Activated naive CD8-positive, alpha-beta T cell (primary cell): Measurements from ENCODE around the gene JPH4.
"Not testable (repeated sequence)": the region's sequence is repeated elsewhere in the genome, so short reads cannot be mapped to it uniquely, and the experiment has no call there.

Source experiments
- H3K27ac Mint-ChIP-seq: one replicate; pipeline ENCODE4 v1.8.0; 2021; ENCODE audit warnings: mixed read lengths
- H3K27me3 Mint-ChIP-seq: one replicate; pipeline ENCODE4 v1.8.0; 2021; ENCODE audit warnings: mixed read lengths
- H3K36me3 Mint-ChIP-seq: one replicate; pipeline ENCODE4 v1.8.0; 2021; ENCODE audit warnings: mixed read lengths
- H3K4me1 Mint-ChIP-seq: one replicate; pipeline ENCODE4 v1.8.0; 2021; ENCODE audit warnings: low read depth, mixed read lengths
- H3K4me3 Mint-ChIP-seq: one replicate; pipeline ENCODE4 v1.8.0; 2021; ENCODE audit warnings: mild to moderate bottlenecking, mixed read lengths
- H3K9me3 Mint-ChIP-seq: one replicate; pipeline ENCODE4 v1.8.0; 2021; ENCODE audit warnings: low read depth, mixed read lengths

JPH4 gene

DNA sequence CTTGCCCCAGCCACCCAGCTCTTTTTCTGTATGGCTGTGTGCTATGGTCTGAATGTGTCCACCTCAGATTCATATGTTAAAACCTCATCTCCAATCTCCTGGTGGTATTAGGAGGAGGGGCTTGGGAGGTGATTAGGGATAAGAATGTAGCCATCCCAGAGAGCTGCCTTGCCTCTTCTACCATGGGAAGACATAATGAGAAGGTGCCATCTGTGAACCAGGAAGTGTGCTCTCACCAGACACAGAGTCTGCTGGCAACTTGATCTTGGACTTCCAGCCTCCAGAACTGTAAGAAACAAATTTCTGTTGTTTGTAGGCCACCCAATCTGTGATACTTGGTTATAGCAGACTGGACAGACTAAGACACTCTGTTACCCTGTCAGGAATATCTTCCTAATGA, 22.8 kb upstream of the JPH4 start:
- H3K4me1 Mint-ChIP-seq: peaks cover 6% of the 10 kb centered on the region
- H3K36me3 Mint-ChIP-seq: peaks cover 4% of the 10 kb centered on the region
- H3K27ac Mint-ChIP-seq: no peak overlapping the region
- no peak overlapping the region for H3K4me3 Mint-ChIP-seq
- H3K9me3 Mint-ChIP-seq: no peaks in the 10 kb centered on the region
- no peaks in the 10 kb centered on the region for H3K27me3 Mint-ChIP-seq

DNA sequence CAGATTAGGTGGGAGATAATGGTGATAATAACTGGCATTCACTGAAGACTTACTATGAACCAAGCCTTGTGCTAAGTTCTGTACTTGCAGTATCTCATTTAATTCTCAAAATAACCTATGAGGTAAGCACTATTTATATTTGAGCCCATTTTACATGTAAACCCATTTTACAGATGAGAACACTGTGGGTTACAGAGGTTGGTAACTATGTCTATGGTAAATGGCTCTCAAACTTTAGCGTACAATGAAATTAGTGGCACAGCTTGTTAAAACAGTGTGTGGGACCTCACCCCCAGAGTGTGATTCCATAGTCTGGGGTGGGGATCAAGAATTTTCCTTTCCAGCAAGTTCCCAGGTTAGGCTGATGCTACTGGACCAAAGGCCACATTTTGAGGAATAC, 22.2 kb upstream of the JPH4 start:
- H3K4me3 Mint-ChIP-seq: no peak overlapping the region
- H3K27me3 Mint-ChIP-seq: no peaks in the 10 kb centered on the region
- H3K4me1 Mint-ChIP-seq: peaks cover 3% of the 10 kb centered on the region
- no peaks in the 10 kb centered on the region for H3K9me3 Mint-ChIP-seq
- no peak overlapping the region for H3K27ac Mint-ChIP-seq
- H3K36me3 Mint-ChIP-seq: peaks cover 4% of the 10 kb centered on the region

GRCh38 chr14:23600322-23600707, 21.7 kb upstream of the JPH4 start:
- H3K27me3 Mint-ChIP-seq: no peaks in the 10 kb centered on the region
- no peak overlapping the region for H3K4me3 Mint-ChIP-seq
- H3K27ac Mint-ChIP-seq: no peak overlapping the region
- H3K4me1 Mint-ChIP-seq: no peaks in the 10 kb centered on the region
- H3K36me3 Mint-ChIP-seq: peaks cover 4% of the 10 kb centered on the region
- no peaks in the 10 kb centered on the region for H3K9me3 Mint-ChIP-seq

DNA sequence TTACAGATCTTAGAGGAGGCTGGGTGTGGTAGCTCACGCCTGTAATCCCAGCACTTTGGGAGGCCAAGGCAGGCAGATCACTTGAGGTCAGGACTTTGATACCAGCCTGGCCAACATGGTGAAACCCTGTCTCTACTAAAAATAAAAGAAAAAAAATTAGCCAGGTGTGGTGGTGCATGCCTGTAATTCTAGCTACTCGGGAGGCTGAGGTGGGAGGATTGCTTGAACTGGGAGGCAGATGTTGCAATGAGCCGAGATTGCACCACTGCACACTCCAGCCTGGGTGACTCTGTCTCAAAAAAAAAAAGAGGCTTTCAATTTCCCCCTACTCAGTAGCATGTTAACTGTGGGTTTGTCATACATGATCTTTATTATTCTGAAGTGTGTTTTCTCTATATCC, 15.6 kb upstream of the JPH4 start:
- not testable (repeated sequence) for H3K4me3 Mint-ChIP-seq, H3K27me3 Mint-ChIP-seq, H3K4me1 Mint-ChIP-seq, H3K27ac Mint-ChIP-seq, H3K9me3 Mint-ChIP-seq, H3K36me3 Mint-ChIP-seq

DNA sequence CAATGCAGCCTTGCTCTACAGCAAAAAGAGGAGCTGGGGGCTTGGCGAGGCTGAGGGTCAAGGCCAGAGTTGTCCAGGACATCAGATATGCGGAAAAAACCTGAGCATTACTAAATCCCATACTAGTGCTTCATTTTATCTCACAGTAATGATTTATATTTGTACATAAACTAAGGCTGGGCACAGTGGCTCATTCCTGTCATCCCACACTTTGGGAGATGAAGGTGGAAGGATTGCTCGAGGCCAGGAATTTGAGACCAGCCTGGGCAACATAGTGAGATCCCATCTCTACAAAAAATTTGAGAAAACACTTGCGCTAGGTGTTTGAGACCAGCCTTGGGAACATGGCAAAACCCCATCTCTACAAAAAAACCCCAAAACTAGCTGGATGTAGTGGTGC, 11.6 kb upstream of the JPH4 start:
- Mint-ChIP-seq H3K4me3 (no peak overlapping the region), H3K36me3 (no peaks in the 10 kb centered on the region), H3K9me3 (no peaks in the 10 kb centered on the region), H3K4me1 (peaks cover 6% of the 10 kb centered on the region), H3K27ac (no peak overlapping the region), H3K27me3 (no peaks in the 10 kb centered on the region)

DNA sequence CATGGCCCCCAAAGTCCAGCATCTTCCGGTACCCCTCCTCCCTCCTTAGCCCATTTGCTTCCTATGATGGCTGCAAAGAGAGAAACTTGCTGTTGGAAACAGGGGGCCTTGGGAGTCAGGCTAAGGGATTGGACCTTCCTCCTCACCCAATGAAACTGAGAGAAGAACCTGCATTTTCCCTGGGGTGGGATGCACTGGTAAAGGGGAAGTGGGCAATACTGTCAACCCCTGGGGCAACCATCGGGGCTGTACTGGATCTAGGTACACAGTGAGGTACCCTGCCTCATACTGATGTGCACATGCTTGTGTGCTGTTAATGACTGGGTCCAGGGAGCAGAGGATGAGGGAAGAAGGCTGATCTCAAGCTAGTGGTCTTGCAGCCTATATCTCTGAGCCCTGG, 11.0 kb upstream of the JPH4 start:
- no peaks in the 10 kb centered on the region for H3K9me3 Mint-ChIP-seq
- no peaks in the 10 kb centered on the region for H3K36me3 Mint-ChIP-seq
- H3K4me1 Mint-ChIP-seq: peaks cover 6% of the 10 kb centered on the region

GRCh38 chr14:23588884-23589598, 10.5 kb upstream of the JPH4 start:
- no peaks in the 10 kb centered on the region for H3K9me3 Mint-ChIP-seq
- no peak overlapping the region for H3K27ac Mint-ChIP-seq
- no peaks in the 10 kb centered on the region for H3K27me3 Mint-ChIP-seq
- peaks cover 6% of the 10 kb centered on the region for H3K4me1 Mint-ChIP-seq
- no peaks in the 10 kb centered on the region for H3K36me3 Mint-ChIP-seq
- no peak overlapping the region for H3K4me3 Mint-ChIP-seq

More for the DNA sequence above, 11.0 kb upstream of the JPH4 start:
- no peaks in the 10 kb centered on the region for H3K27me3 Mint-ChIP-seq
- H3K4me3 Mint-ChIP-seq: no peak overlapping the region
- no peak overlapping the region for H3K27ac Mint-ChIP-seq

- H3K4me1 Mint-ChIP-seq, H3K27ac Mint-ChIP-seq, H3K9me3 Mint-ChIP-seq, H3K4me3 Mint-ChIP-seq, H3K27me3 Mint-ChIP-seq, H3K36me3 Mint-ChIP-seq: not testable (repeated sequence)
Observed at GRCh38 chr14:23584527-23585203, 6.1 kb upstream of the JPH4 start.

- H3K9me3 Mint-ChIP-seq, H3K4me1 Mint-ChIP-seq, H3K27ac Mint-ChIP-seq, H3K36me3 Mint-ChIP-seq, H3K27me3 Mint-ChIP-seq, H3K4me3 Mint-ChIP-seq: not testable (repeated sequence)
Observed at GRCh38 chr14:23583761-23584526, 5.4 kb upstream of the JPH4 start.

GRCh38 chr14:23582906-23583760, 4.5 kb upstream of the JPH4 start:
- Mint-ChIP-seq H3K4me1 (peaks cover 7% of the 10 kb centered on the region), H3K4me3 (no peak overlapping the region), H3K36me3 (no peaks in the 10 kb centered on the region), H3K27me3 (peaks cover 9% of the 10 kb centered on the region), H3K27ac (no peak overlapping the region), H3K9me3 (no peaks in the 10 kb centered on the region)

- H3K27me3 Mint-ChIP-seq: peaks cover 16% of the 10 kb centered on the region
- H3K27ac Mint-ChIP-seq: no peak overlapping the region
- no peak overlapping the region for H3K4me3 Mint-ChIP-seq
- peaks cover 14% of the 10 kb centered on the region for H3K4me1 Mint-ChIP-seq
- no peaks in the 10 kb centered on the region for H3K9me3 Mint-ChIP-seq
- no peaks in the 10 kb centered on the region for H3K36me3 Mint-ChIP-seq
Observed at GRCh38 chr14:23580948-23581281, 2.3 kb upstream of the JPH4 start.

DNA sequence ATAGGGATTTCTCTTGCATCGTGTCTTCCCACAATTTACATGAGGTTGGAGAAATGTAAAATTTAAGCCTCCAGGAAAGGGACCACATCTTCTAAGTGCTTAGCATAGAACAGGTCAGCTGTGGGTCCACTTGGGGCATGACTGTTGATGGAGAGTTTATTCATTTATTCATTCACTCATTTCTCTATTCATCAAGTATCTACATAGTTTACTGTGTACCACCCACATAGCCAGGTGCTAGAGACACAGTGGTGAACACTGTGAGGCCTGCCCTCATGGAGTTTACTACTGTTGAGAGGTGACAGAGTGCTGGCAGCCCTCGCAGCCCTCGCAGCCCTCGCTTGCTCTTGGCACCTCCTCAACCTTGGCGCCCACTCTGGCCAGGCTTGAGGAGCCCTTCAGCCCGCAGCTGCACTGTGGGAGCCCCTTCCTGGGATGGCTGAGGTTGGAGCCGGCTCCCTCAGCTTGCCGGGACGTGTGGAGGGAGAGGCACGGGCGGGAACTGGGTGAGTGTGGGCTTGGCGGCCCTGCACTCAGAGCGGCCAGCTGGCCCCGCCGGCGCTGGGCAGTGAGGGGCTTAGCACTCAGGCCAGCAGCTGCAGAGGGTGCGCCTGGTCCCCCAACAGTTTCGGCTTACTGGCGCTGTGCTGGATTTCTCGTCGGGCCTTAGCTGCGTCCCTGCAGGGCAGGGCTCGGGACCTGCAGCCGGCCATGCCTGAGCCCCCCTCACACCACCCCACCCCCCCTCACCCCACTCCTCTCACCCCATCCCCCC, 1.7 kb upstream of the JPH4 start:
- H3K4me1 Mint-ChIP-seq: peaks cover 14% of the 10 kb centered on the region
- no peaks in the 10 kb centered on the region for H3K9me3 Mint-ChIP-seq
- H3K36me3 Mint-ChIP-seq: no peaks in the 10 kb centered on the region
- peaks cover 17% of the 10 kb centered on the region for H3K27me3 Mint-ChIP-seq
- H3K27ac Mint-ChIP-seq: no peak overlapping the region
- no peak overlapping the region for H3K4me3 Mint-ChIP-seq

- peaks cover 21% of the 10 kb centered on the region for H3K27me3 Mint-ChIP-seq
- H3K4me3 Mint-ChIP-seq: no peak overlapping the region
- no peaks in the 10 kb centered on the region for H3K9me3 Mint-ChIP-seq
- no peak overlapping the region for H3K27ac Mint-ChIP-seq
- H3K36me3 Mint-ChIP-seq: no peaks in the 10 kb centered on the region
- H3K4me1 Mint-ChIP-seq: peaks cover 19% of the 10 kb centered on the region
Observed at GRCh38 chr14:23579739-23580138, 1.1 kb upstream of the JPH4 start.

DNA sequence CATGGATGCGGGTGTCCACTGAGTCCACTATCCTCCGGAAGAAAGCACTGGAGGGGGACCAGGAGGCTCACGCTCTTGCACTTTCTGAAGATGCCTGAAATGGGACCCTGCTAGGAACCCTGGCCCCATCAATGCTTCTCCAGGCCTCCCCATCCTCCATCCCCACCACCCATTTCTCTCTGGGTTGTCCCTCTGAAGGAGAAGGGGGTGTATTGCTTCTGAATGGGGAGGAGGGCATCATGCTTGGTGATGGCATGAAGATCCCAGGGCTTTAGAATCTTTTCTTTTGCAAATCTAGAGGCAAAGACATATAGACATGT, 681 bp upstream of the JPH4 start:
- Mint-ChIP-seq H3K4me1 (peaks cover 20% of the 10 kb centered on the region), H3K4me3 (no peak overlapping the region), H3K36me3 (no peaks in the 10 kb centered on the region), H3K27me3 (peaks cover 24% of the 10 kb centered on the region), H3K9me3 (no peaks in the 10 kb centered on the region), H3K27ac (no peak overlapping the region)
